ENCODE measurements around the gene RERE. TPM values are rescaled to one million over a fixed set of nuclear protein-coding genes. Genes with fewer than 3 reads are reported as not detected.
A peak's percentile ranks its signal among the peaks of the same experiment; 100 is the strongest.

Gene RERE
- total RNA-seq, 1 donor from 2014 or later: 76.8 TPM

- H3K36me3 Mint-ChIP-seq (ENCODE audit: unreplicated experiment): peaks cover 28% of the 10 kb centered on the region
- no peak overlapping the region for H3K27ac Mint-ChIP-seq (ENCODE audit: unreplicated experiment)
- DNase-seq (ENCODE audit: extremely low spot score, unreplicated experiment): no peak
- TF ChIP-seq CTCF (IDR thresholded peaks at IDR 0.05): no peak
- H3K4me1 Mint-ChIP-seq (ENCODE audit: unreplicated experiment): peaks cover 13% of the 10 kb centered on the region
- no peaks in the 10 kb centered on the region for H3K9me3 Mint-ChIP-seq (ENCODE audit: unreplicated experiment)
- no peaks in the 10 kb centered on the region for H3K27me3 Mint-ChIP-seq (ENCODE audit: unreplicated experiment)
- no peak overlapping the region for H3K4me3 Mint-ChIP-seq (ENCODE audit: unreplicated experiment)
These were observed 373.8 kb downstream of the RERE start for GRCh38 chr1:8443558-8444194.

- no peak for TF ChIP-seq CTCF (IDR thresholded peaks at IDR 0.05)
- Mint-ChIP-seq H3K27ac (ENCODE audit: unreplicated experiment) (no peak overlapping the region), H3K9me3 (ENCODE audit: unreplicated experiment) (no peaks in the 10 kb centered on the region), H3K27me3 (ENCODE audit: unreplicated experiment) (no peaks in the 10 kb centered on the region), H3K36me3 (ENCODE audit: unreplicated experiment) (peaks cover 19% of the 10 kb centered on the region), H3K4me1 (ENCODE audit: unreplicated experiment) (peaks cover 19% of the 10 kb centered on the region), H3K4me3 (ENCODE audit: unreplicated experiment) (no peak overlapping the region)
- no peak for DNase-seq (ENCODE audit: extremely low spot score, unreplicated experiment)
These were observed 376.0 kb downstream of the RERE start for GRCh38 chr1:8441426-8441825.

- peaks cover 10% of the 10 kb centered on the region for H3K36me3 Mint-ChIP-seq (ENCODE audit: unreplicated experiment)
- no peaks in the 10 kb centered on the region for H3K9me3 Mint-ChIP-seq (ENCODE audit: unreplicated experiment)
- no peak for TF ChIP-seq CTCF (IDR thresholded peaks at IDR 0.05)
- DNase-seq (ENCODE audit: extremely low spot score, unreplicated experiment): peak; percentile 91
- H3K27me3 Mint-ChIP-seq (ENCODE audit: unreplicated experiment): no peaks in the 10 kb centered on the region
- peaks cover 19% of the 10 kb centered on the region for H3K4me1 Mint-ChIP-seq (ENCODE audit: unreplicated experiment)
- H3K27ac Mint-ChIP-seq (ENCODE audit: unreplicated experiment): peak overlapping the region; percentile 95
- H3K4me3 Mint-ChIP-seq (ENCODE audit: unreplicated experiment): no peak overlapping the region
These were observed 378.3 kb downstream of the RERE start for GRCh38 chr1:8439015-8439702.

- Mint-ChIP-seq H3K4me3 (ENCODE audit: unreplicated experiment) (no peak overlapping the region), H3K36me3 (ENCODE audit: unreplicated experiment) (peaks cover 10% of the 10 kb centered on the region), H3K9me3 (ENCODE audit: unreplicated experiment) (no peaks in the 10 kb centered on the region), H3K4me1 (ENCODE audit: unreplicated experiment) (peaks cover 19% of the 10 kb centered on the region), H3K27me3 (ENCODE audit: unreplicated experiment) (no peaks in the 10 kb centered on the region), H3K27ac (ENCODE audit: unreplicated experiment) (peak overlapping the region; percentile 95)
- no peak for TF ChIP-seq CTCF (IDR thresholded peaks at IDR 0.05)
- no peak for DNase-seq (ENCODE audit: extremely low spot score, unreplicated experiment)
These were observed 379.0 kb downstream of the RERE start for GRCh38 chr1:8438489-8438888.

GRCh38 chr1:8437347-8437746 is 380.1 kb downstream of the RERE start:
- H3K27ac Mint-ChIP-seq (ENCODE audit: unreplicated experiment): peak overlapping the region; percentile 54
- H3K27me3 Mint-ChIP-seq (ENCODE audit: unreplicated experiment): no peaks in the 10 kb centered on the region
- H3K4me3 Mint-ChIP-seq (ENCODE audit: unreplicated experiment): no peak overlapping the region
- no peak for TF ChIP-seq CTCF (IDR thresholded peaks at IDR 0.05)
- DNase-seq (ENCODE audit: extremely low spot score, unreplicated experiment): no peak
- peaks cover 4% of the 10 kb centered on the region for H3K36me3 Mint-ChIP-seq (ENCODE audit: unreplicated experiment)
- peaks cover 19% of the 10 kb centered on the region for H3K4me1 Mint-ChIP-seq (ENCODE audit: unreplicated experiment)
- H3K9me3 Mint-ChIP-seq (ENCODE audit: unreplicated experiment): no peaks in the 10 kb centered on the region
